Measurements from ENCODE around the gene IL10RA.

DNA sequence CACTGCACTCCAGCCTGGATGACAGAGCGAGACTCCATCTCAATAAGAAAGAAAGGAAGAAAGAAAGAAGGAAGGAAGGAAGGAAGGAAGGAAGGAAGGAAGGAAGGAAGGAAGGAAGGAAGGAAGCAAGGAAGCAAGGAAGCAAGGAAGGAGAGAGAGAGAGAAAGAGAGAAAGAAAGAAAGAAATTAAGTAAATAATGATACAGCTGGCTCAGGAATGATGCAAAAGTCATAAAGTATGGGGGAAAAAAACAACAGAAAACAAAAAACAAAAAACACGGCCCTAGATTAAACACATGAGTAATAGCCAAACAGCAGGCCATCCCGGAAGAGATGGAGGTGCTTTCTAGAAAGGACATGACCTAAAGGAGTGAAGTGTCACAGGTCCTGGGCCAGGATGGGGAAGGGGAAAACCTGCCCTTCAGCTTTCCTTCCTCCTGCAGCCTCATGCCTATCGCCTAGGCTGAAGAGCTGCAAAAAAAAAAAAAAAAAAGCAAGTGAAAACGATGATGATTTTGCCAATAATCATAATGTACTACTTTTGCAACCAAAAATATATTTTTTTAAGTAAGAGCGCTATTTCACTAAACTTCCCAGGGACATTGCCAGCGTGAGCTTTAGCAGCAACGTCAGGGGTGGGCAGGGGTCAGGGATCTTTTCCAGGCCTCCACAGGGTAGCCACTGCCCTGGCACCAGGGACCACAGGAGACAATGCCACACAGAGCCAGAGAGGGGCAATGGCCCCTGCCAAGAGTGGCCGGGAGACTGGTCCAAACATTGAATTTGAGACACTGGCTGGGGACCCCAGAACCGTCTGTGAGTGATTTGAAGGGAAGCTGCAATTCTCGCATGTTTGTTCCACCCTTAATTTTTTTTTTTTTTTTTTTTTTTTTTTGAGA lies 62.5 kb downstream of the IL10RA start:
- TF ChIP-seq, protein P1, sequence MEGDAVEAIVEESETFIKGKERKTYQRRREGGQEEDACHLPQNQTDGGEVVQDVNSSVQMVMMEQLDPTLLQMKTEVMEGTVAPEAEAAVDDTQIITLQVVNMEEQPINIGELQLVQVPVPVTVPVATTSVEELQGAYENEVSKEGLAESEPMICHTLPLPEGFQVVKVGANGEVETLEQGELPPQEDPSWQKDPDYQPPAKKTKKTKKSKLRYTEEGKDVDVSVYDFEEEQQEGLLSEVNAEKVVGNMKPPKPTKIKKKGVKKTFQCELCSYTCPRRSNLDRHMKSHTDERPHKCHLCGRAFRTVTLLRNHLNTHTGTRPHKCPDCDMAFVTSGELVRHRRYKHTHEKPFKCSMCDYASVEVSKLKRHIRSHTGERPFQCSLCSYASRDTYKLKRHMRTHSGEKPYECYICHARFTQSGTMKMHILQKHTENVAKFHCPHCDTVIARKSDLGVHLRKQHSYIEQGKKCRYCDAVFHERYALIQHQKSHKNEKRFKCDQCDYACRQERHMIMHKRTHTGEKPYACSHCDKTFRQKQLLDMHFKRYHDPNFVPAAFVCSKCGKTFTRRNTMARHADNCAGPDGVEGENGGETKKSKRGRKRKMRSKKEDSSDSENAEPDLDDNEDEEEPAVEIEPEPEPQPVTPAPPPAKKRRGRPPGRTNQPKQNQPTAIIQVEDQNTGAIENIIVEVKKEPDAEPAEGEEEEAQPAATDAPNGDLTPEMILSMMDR (IDR thresholded peaks at IDR 0.05): no peak
- TF ChIP-seq POLR2A (IDR thresholded peaks at IDR 0.05): no peak

Measured in adrenal gland (tissue), 5 donors.